ENCODE results near the gene CREBBP.

CREBBP gene

GRCh38 chr16:3857189-3858043, 23.1 kb downstream of the CREBBP start:
- TF ChIP-seq CTCF (IDR thresholded peaks at IDR 0.05; ENCODE audit: low read depth, low read length, missing control alignments) = no peak
- H3K36me3 ChIP-seq (replicated peaks) = no peaks in the 10 kb centered on the region
- H3K27ac ChIP-seq = no peak overlapping the region
- DNase-seq = no peak
- H3K27me3 ChIP-seq (replicated peaks) = no peaks in the 10 kb centered on the region
- no peak overlapping the region for H3K4me3 ChIP-seq (ENCODE audit: low read depth, low read length)
- in situ Hi-C loops (cut with HindIII; ENCODE audit: low pct_ligation_motif_present, low sequenced_read_pairs) = no loop called here

GRCh38 chr16:3856367-3857141, 24.0 kb downstream of the CREBBP start:
- Histone ChIP-seq H3K4me3 (ENCODE audit: low read depth, low read length) (no peak overlapping the region), H3K27me3 (replicated peaks) (no peaks in the 10 kb centered on the region), H3K36me3 (replicated peaks) (no peaks in the 10 kb centered on the region), H3K27ac (no peak overlapping the region)
- no peak for DNase-seq
- TF ChIP-seq CTCF (IDR thresholded peaks at IDR 0.05; ENCODE audit: low read depth, low read length, missing control alignments) = no peak
- in situ Hi-C loops (cut with HindIII; ENCODE audit: low pct_ligation_motif_present, low sequenced_read_pairs) = no loop called here

GRCh38 chr16:3854750-3855541, 25.6 kb downstream of the CREBBP start:
- H3K27ac ChIP-seq = no peak overlapping the region
- TF ChIP-seq CTCF (IDR thresholded peaks at IDR 0.05; ENCODE audit: low read depth, low read length, missing control alignments) = no peak
- H3K27me3 ChIP-seq (replicated peaks) = no peaks in the 10 kb centered on the region
- H3K36me3 ChIP-seq (replicated peaks) = peaks cover 6% of the 10 kb centered on the region
- H3K4me3 ChIP-seq (ENCODE audit: low read depth, low read length) = no peak overlapping the region
- DNase-seq = no peak
- in situ Hi-C loops (cut with HindIII; ENCODE audit: low pct_ligation_motif_present, low sequenced_read_pairs) = no loop called here

GRCh38 chr16:3850544-3850899, 30.0 kb downstream of the CREBBP start:
- no peak for DNase-seq
- TF ChIP-seq CTCF (IDR thresholded peaks at IDR 0.05; ENCODE audit: low read depth, low read length, missing control alignments) = no peak
- Histone ChIP-seq H3K27ac (no peak overlapping the region), H3K36me3 (replicated peaks) (peaks cover 8% of the 10 kb centered on the region), H3K4me3 (ENCODE audit: low read depth, low read length) (no peak overlapping the region), H3K27me3 (replicated peaks) (no peaks in the 10 kb centered on the region)
- in situ Hi-C loops (cut with HindIII; ENCODE audit: low pct_ligation_motif_present, low sequenced_read_pairs) = no loop called here

GRCh38 chr16:3849751-3850543, 30.6 kb downstream of the CREBBP start:
- Histone ChIP-seq H3K36me3 (replicated peaks) (peaks cover 8% of the 10 kb centered on the region), H3K27ac (no peak overlapping the region), H3K4me3 (ENCODE audit: low read depth, low read length) (no peak overlapping the region), H3K27me3 (replicated peaks) (no peaks in the 10 kb centered on the region)
- in situ Hi-C loops (cut with HindIII; ENCODE audit: low pct_ligation_motif_present, low sequenced_read_pairs) = no loop called here
- no peak for DNase-seq
- TF ChIP-seq CTCF (IDR thresholded peaks at IDR 0.05; ENCODE audit: low read depth, low read length, missing control alignments) = no peak
